ENCODE measurements around the gene CGA. TPM values are rescaled to one million over a fixed set of nuclear protein-coding genes. Genes with fewer than 3 reads are reported as not detected.
"Not testable (repeated sequence)": the region's sequence is repeated elsewhere in the genome, so short reads cannot be mapped to it uniquely, and the experiment has no call there.

Gene CGA
- total RNA-seq, result 1 to 10 TPM in 1 of 4 donors, under 1 TPM in 1, not detected in 2; 0.53 to 5.7 TPM

DNA sequence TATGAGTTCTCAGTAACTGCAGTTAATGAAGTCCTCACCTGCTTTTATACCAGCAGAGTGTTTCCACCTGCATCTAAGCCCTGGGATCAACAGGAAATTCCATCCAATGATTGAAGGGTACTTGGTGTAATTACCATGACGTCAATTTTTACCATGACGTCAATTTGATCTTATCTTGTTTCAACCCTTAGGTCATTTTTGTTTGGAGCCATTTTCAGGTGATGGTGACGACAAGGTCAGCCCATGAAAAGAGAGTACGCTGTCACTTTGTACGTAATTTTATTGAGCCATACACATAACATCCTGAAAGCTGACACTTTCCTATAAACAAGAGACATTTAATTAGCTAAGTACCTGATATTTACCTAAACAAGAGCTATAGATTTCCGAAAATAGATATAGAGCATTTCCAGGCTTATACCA, at the start of gene CGA:
CGA (minus strand) TSS at position 20 of the 423 bp plus-strand sequence. CDS start 6,906 bp downstream, outside the sequence.
- 56% methylated on average over 6 of the region's 6 CpGs for WGBS
- TF ChIP-seq, protein P1, sequence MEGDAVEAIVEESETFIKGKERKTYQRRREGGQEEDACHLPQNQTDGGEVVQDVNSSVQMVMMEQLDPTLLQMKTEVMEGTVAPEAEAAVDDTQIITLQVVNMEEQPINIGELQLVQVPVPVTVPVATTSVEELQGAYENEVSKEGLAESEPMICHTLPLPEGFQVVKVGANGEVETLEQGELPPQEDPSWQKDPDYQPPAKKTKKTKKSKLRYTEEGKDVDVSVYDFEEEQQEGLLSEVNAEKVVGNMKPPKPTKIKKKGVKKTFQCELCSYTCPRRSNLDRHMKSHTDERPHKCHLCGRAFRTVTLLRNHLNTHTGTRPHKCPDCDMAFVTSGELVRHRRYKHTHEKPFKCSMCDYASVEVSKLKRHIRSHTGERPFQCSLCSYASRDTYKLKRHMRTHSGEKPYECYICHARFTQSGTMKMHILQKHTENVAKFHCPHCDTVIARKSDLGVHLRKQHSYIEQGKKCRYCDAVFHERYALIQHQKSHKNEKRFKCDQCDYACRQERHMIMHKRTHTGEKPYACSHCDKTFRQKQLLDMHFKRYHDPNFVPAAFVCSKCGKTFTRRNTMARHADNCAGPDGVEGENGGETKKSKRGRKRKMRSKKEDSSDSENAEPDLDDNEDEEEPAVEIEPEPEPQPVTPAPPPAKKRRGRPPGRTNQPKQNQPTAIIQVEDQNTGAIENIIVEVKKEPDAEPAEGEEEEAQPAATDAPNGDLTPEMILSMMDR (IDR thresholded peaks at IDR 0.05), result no peak
- no peak for TF ChIP-seq POLR2A (IDR thresholded peaks at IDR 0.05)
- Histone ChIP-seq H3K36me3 (no peaks in the 10 kb centered on the region), H3K4me1 (no peaks in the 10 kb centered on the region), H3K9me3 (no peaks in the 10 kb centered on the region), H3K27ac (no peak within 1 kb of the TSS), H3K27me3 (peaks cover 5% of the 10 kb centered on the region), H3K4me3 (no peak within 1 kb of the TSS)
- DNase-seq (ENCODE audit: low spot score in 2 of 2), result no peak

DNA sequence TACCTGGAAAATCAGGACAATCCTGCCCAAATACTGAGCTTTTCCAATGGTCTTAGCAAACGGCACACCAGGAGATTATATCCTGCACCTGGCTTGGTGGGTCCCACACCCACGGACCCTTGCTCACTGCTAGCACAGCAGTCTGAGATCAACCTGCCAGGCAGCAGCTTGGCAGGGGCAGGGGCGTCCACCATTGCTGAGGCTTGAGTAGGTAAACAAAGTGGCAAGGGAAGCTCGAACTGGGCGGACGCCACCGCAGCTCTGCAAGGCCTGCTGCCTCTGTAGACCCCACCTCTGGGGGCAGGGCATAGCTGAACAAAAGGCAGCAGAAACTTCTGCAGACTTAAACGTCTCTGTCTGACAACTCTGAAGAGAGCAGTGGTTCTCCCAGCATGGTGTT, 45.0 kb upstream of the CGA start:
- H3K36me3 ChIP-seq; H3K4me1 ChIP-seq; DNase-seq (ENCODE audit: low spot score in 2 of 2); H3K9me3 ChIP-seq; H3K27me3 ChIP-seq; H3K4me3 ChIP-seq; H3K27ac ChIP-seq: not testable (repeated sequence)
- 98% methylated on average over 5 of the region's 8 CpGs for WGBS

DNA sequence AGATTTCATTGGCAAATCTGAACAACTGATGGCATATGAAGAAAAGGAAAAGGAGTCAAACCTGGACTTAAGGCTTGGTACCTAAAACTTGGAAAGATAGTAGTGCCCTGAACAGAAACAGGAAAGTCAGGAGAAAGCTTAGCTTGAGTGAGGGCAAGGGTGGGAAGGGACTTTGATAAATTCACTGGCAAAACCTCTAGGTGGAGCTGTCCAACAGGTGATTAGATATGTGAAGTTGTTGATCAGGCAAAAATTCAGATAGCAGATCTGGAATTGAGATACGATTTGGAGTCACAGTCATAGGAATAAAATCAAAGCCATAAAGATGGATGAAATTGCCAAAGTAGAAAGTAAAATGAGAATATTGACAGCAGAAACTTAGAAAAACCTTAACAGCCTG, 44.3 kb upstream of the CGA start:
- no peak for TF ChIP-seq POLR2AphosphoS5 (IDR thresholded peaks at IDR 0.05)
- TF ChIP-seq, protein P1 (IDR thresholded peaks at IDR 0.05), result peak; percentile 57 to 58
- Histone ChIP-seq H3K4me1 (no peaks in the 10 kb centered on the region), H3K27me3 (no peaks in the 10 kb centered on the region), H3K27ac (no peak overlapping the region), H3K36me3 (no peaks in the 10 kb centered on the region), H3K4me3 (no peak overlapping the region), H3K9me3 (no peaks in the 10 kb centered on the region)
- 18% methylated on average over 1 of the region's 1 CpG for WGBS
- DNase-seq (ENCODE audit: low spot score in 2 of 2), result no peak

DNA sequence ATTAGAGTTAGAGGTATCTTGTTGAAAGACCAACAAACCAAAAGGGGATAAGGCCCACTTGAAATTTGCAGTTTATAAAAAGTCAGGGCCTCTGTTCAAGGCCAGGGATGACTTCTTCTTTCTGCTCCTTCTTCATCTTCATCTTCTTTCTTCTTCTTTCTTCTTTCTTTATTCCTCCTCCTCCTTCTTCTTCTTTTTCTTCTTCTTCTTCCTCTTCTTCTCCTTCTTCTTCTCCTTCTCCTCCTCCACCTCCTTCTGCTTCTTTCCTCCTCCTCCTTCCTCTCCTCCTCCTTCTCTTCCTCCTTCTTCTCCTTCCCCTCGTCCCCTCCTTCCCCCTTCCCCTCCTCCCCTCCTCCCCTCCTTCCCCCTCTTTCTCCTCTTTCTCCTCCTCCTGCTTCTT, 42.1 kb upstream of the CGA start:
- Histone ChIP-seq H3K27me3 (no peaks in the 10 kb centered on the region), H3K4me3 (no peak overlapping the region), H3K36me3 (no peaks in the 10 kb centered on the region), H3K9me3 (no peaks in the 10 kb centered on the region), H3K4me1 (no peaks in the 10 kb centered on the region), H3K27ac (no peak overlapping the region)
- 40% methylated on average over 1 of the region's 1 CpG for WGBS
- DNase-seq (ENCODE audit: low spot score in 2 of 2), result no peak
- TF ChIP-seq POLR2A (IDR thresholded peaks at IDR 0.05) (no peak), POLR2AphosphoS5 (IDR thresholded peaks at IDR 0.05) (no peak), EP300 (IDR thresholded peaks at IDR 0.05) (no peak)
- TF ChIP-seq, protein P1 (IDR thresholded peaks at IDR 0.05), result no peak

DNA sequence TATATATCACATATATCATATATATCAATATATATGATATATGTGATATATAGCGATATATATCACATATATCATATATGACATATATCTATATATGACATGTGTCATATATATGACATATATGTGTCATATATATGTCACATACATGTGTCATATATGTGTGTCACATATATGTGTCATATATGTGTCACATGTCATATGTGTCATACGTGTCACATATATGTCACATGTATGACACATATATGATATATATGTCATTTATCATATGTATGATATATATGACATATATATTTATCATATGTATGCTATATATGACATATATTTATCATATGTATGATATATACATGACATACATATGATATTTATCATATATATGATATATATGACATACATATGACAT, 32.8 kb upstream of the CGA start:
- DNase-seq (ENCODE audit: low spot score in 2 of 2), result no peak
- 87% methylated on average over 2 of the region's 2 CpGs for WGBS
- H3K27ac ChIP-seq, result no peak overlapping the region

DNA sequence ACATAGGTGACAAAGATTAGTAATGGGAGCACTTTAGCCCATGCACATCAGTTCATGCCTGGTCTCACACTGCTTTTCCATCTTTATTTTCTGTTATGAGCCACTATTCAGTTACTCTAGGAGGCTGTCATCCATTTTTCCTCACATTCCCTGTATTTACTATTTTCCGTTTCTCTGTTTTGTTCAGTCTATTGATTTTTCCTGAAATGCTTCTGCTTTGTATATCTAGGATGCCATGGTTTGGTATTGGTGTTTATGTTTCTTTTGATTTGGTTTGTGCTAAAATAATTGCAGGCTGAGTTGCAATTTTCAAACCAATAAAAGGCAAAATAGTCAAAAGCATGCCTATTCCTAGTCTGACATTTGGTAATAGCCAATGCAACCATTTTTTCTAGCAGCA, 31.6 kb upstream of the CGA start:
- 39% methylated on average over 1 of the region's 1 CpG for WGBS
- no peak for DNase-seq (ENCODE audit: low spot score in 2 of 2)
- TF ChIP-seq, protein P1 (IDR thresholded peaks at IDR 0.05), result no peak
- TF ChIP-seq POLR2AphosphoS5 (IDR thresholded peaks at IDR 0.05) (no peak), EP300 (IDR thresholded peaks at IDR 0.05) (no peak), POLR2A (IDR thresholded peaks at IDR 0.05) (no peak)
- Histone ChIP-seq H3K27ac (no peak overlapping the region), H3K36me3 (no peaks in the 10 kb centered on the region), H3K4me1 (no peaks in the 10 kb centered on the region), H3K9me3 (no peaks in the 10 kb centered on the region), H3K4me3 (no peak overlapping the region), H3K27me3 (peaks cover 10% of the 10 kb centered on the region)

More for the DNA sequence above, 32.8 kb upstream of the CGA start:
- H3K27me3 ChIP-seq, result peaks cover 5% of the 10 kb centered on the region
- no peak overlapping the region for H3K4me3 ChIP-seq
- no peaks in the 10 kb centered on the region for H3K36me3 ChIP-seq
- TF ChIP-seq EP300 (IDR thresholded peaks at IDR 0.05) (no peak), POLR2A (IDR thresholded peaks at IDR 0.05) (no peak), POLR2AphosphoS5 (IDR thresholded peaks at IDR 0.05) (no peak)
- TF ChIP-seq, protein P1 (IDR thresholded peaks at IDR 0.05), result no peak
- H3K4me1 ChIP-seq, result no peaks in the 10 kb centered on the region
- no peaks in the 10 kb centered on the region for H3K9me3 ChIP-seq

Measured in suprapubic skin (tissue), 4 donors.